Type B pancreatic cell (in vitro differentiated cells): ENCODE measurements around the gene SETD3. TPM values are rescaled to one million over a fixed set of nuclear protein-coding genes. Genes with fewer than 3 reads are reported as not detected.
A peak's percentile ranks its signal among the peaks of the same experiment; 100 is the strongest.

Experiments used
- DNase-seq: peaks from one replicate; pipeline ENCODE4 v3.0.0; 2021; ENCODE audit warnings: mixed read lengths; ENCODE audit not compliant: unreplicated experiment; ENCODE audit errors: extremely low spot score
- H3K27ac Mint-ChIP-seq: 2 replicates; pipeline ENCODE4 v1.8.0; 2021; ENCODE audit warnings: mild to moderate bottlenecking, mixed read lengths
- H3K27me3 Mint-ChIP-seq: 2 replicates; pipeline ENCODE4 v1.8.0; 2021; ENCODE audit warnings: mixed read lengths
- H3K36me3 Mint-ChIP-seq: 2 replicates; pipeline ENCODE4 v1.8.0; 2021; ENCODE audit warnings: mixed read lengths
- H3K4me1 Mint-ChIP-seq: one replicate; pipeline ENCODE4 v1.8.0; 2021; ENCODE audit warnings: mixed read lengths; ENCODE audit not compliant: unreplicated experiment
- H3K4me3 Mint-ChIP-seq: 2 replicates; pipeline ENCODE4 v1.8.0; 2021; ENCODE audit warnings: mild to moderate bottlenecking, mixed read lengths
- H3K9me3 Mint-ChIP-seq: 2 replicates; pipeline ENCODE4 v1.8.0; 2021; ENCODE audit warnings: mixed read lengths
- CTCF ChIP-seq: fragments of 200-600 bp; sonication (generic); conservative IDR thresholded peaks from 2 replicates; pipeline ENCODE4 v1.5.0; 2021; ENCODE audit warnings: antibody characterized with exemption, mild to moderate bottlenecking
- total RNA-seq: library from RNA; stranded (reverse); gene quantifications from 2 replicates; pipeline ENCODE4 v1.2.1, GENCODE V29; 2021; ENCODE audit warnings: low replicate concordance

Gene SETD3
- total RNA-seq, 1 donor from 2014 or later = 50.2 TPM

- TF ChIP-seq CTCF = no peak
- H3K4me3 Mint-ChIP-seq = no peak overlapping the region
- H3K9me3 Mint-ChIP-seq = no peaks in the 10 kb centered on the region
- no peaks in the 10 kb centered on the region for H3K27me3 Mint-ChIP-seq
- H3K36me3 Mint-ChIP-seq = peaks cover 7% of the 10 kb centered on the region
- no peak overlapping the region for H3K27ac Mint-ChIP-seq
- H3K4me1 Mint-ChIP-seq = peaks cover 30% of the 10 kb centered on the region
- DNase-seq = no peak
Measured at GRCh38 chr14:99467336-99468078, 13.2 kb downstream of the SETD3 start.

GRCh38 chr14:99466758-99467157, 13.9 kb downstream of the SETD3 start:
- Mint-ChIP-seq H3K4me3 (no peak overlapping the region), H3K27me3 (no peaks in the 10 kb centered on the region), H3K9me3 (no peaks in the 10 kb centered on the region), H3K4me1 (peaks cover 37% of the 10 kb centered on the region), H3K27ac (no peak overlapping the region), H3K36me3 (peaks cover 15% of the 10 kb centered on the region)
- TF ChIP-seq CTCF = no peak
- no peak for DNase-seq

- Mint-ChIP-seq H3K36me3 (peaks cover 22% of the 10 kb centered on the region), H3K9me3 (no peaks in the 10 kb centered on the region), H3K27ac (no peak overlapping the region), H3K27me3 (no peaks in the 10 kb centered on the region), H3K4me3 (no peak overlapping the region), H3K4me1 (peaks cover 37% of the 10 kb centered on the region)
- no peak for TF ChIP-seq CTCF
- no peak for DNase-seq
Measured at GRCh38 chr14:99465288-99465687, 15.4 kb downstream of the SETD3 start.

- no peaks in the 10 kb centered on the region for H3K9me3 Mint-ChIP-seq
- TF ChIP-seq CTCF = no peak
- H3K4me1 Mint-ChIP-seq = peaks cover 30% of the 10 kb centered on the region
- no peak overlapping the region for H3K4me3 Mint-ChIP-seq
- DNase-seq = no peak
- H3K27ac Mint-ChIP-seq = peak overlapping the region; percentile 17
- no peaks in the 10 kb centered on the region for H3K27me3 Mint-ChIP-seq
- peaks cover 25% of the 10 kb centered on the region for H3K36me3 Mint-ChIP-seq
Measured at GRCh38 chr14:99463974-99464373, 16.7 kb downstream of the SETD3 start.

- H3K27ac Mint-ChIP-seq = peak overlapping the region; percentile 90
- peak overlapping the region; percentile 13 for H3K4me3 Mint-ChIP-seq
- no peaks in the 10 kb centered on the region for H3K9me3 Mint-ChIP-seq
- no peak for TF ChIP-seq CTCF
- no peak for DNase-seq
- H3K27me3 Mint-ChIP-seq = no peaks in the 10 kb centered on the region
- H3K4me1 Mint-ChIP-seq = peaks cover 16% of the 10 kb centered on the region
- H3K36me3 Mint-ChIP-seq = peaks cover 33% of the 10 kb centered on the region
Measured at GRCh38 chr14:99462210-99462609, 18.4 kb downstream of the SETD3 start.
